WI38 (cell line): Measurements from ENCODE around the gene MAN1A2.

Experiments used
- H3K4me3 ChIP-seq: 2 replicates; pipeline ENCODE4 v1.5.1; 2011; ENCODE audit warnings: low read depth, mild to moderate bottlenecking, control low read depth, low read length
- TF ChIP-seq, protein P1 (sequence below): IDR thresholded peaks from 2 replicates; pipeline ENCODE4 v1.5.1; 2012; ENCODE audit warnings: low read depth, mild to moderate bottlenecking, control low read depth, low read length

The MAN1A2 gene

DNA sequence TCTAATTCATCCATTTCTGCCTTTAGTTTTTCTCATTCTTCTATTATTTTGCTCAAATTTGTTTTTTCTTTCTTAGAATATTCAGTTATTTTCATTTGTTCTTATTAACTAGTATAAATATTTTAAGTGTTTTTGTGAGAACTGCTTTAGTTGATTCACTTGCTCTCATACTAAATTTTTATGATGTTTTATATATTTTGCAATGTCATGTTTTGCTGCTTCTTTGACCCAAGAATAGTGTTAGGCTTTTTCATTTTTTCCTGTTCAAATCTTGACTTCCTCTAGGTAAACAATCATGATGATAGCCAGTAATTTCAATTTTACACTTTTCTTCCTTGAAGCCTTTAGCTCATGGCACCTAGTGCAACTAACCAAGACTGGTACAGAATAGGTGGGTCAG, 45.2 kb downstream of the MAN1A2 start:
- TF ChIP-seq, protein P1, sequence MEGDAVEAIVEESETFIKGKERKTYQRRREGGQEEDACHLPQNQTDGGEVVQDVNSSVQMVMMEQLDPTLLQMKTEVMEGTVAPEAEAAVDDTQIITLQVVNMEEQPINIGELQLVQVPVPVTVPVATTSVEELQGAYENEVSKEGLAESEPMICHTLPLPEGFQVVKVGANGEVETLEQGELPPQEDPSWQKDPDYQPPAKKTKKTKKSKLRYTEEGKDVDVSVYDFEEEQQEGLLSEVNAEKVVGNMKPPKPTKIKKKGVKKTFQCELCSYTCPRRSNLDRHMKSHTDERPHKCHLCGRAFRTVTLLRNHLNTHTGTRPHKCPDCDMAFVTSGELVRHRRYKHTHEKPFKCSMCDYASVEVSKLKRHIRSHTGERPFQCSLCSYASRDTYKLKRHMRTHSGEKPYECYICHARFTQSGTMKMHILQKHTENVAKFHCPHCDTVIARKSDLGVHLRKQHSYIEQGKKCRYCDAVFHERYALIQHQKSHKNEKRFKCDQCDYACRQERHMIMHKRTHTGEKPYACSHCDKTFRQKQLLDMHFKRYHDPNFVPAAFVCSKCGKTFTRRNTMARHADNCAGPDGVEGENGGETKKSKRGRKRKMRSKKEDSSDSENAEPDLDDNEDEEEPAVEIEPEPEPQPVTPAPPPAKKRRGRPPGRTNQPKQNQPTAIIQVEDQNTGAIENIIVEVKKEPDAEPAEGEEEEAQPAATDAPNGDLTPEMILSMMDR, result no peak
- H3K4me3 ChIP-seq, result no peak overlapping the region

DNA sequence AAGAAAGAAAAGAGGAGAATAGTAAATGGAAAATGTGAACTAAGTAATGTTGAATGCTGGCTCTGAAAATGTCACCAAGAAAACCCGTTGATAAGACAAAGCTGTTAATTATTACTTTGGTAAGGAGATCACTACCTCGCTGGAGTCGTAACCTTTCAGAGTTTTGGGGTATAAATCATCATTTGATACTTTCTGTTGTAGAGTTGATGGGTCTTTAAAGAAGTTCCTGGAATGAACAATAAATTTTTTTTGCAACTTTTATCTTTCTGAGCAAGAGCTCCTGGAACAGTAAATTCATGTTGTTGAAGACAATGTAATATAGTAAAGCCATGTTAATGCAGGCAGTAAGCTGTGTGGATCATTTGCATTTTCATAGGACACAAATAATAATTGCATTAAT, 46.2 kb downstream of the MAN1A2 start:
- TF ChIP-seq, protein P1, result no peak
- H3K4me3 ChIP-seq, result no peak overlapping the region

DNA sequence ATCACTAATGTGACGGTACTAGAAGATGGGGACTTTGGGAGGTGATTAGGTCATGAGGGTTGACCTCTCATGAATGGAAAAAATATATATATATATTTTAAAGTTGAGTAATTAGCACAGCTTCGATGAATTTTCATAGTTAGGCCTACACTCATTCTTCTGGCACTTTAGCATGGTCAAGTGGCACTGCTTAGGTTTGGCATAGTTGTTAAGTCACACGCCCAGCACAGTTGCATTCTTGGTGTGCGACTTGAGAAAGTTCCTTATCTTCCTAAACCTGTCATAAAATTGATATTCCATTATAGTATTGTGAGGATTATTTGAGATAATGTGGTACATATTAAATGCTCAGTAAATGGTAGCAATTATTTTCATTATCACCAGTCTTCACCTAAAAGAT, 47.7 kb downstream of the MAN1A2 start:
- TF ChIP-seq, protein P1, result no peak
- no peak overlapping the region for H3K4me3 ChIP-seq

DNA sequence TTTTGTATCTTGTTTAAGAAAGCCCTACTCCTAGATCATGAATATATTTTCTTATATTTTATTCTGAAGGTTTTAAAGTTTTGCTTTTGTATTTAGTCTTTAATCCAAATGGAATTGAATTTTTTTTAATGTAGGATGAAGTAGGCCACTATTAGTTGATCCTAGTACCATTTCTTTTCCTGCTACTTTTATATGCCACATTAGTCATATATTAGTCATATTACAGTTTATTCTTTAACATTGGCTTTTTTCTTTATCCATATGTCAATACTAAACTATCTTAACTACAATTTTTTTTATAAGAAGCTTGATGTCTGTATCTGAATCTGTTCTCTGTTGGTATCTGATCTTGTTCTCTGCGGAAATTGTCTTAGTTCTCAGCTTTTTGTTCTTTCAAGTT, 48.8 kb downstream of the MAN1A2 start:
- no peak overlapping the region for H3K4me3 ChIP-seq
- TF ChIP-seq, protein P1, result no peak

DNA sequence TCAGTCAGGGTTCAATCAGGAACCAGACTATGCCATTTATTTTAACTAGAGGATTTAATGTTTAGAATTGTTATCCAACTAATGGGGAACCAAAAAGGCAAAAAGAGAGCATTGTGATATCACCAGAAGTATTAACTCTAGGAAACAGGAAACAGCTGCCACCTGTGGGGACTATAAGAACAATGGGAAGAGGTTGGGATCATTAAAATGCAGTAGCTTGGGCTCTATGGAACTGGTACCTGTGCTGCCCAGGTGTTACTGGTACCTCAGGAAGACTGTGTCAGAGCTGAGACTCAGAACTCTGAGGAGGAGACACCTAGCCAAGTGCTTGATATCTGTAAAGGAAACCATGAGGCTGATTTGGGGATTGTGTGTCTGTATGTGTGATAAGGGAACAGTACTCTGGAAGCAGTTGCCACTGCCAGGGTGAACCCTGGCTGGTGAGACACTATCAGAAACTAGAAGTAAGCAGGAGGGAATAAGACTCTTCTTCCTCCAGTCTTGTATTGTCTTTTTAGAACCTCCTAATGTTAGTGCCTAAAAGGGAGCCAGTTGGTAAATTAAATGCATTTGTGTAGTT, 49.4 kb downstream of the MAN1A2 start:
- TF ChIP-seq, protein P1, result no peak
- no peak overlapping the region for H3K4me3 ChIP-seq

DNA sequence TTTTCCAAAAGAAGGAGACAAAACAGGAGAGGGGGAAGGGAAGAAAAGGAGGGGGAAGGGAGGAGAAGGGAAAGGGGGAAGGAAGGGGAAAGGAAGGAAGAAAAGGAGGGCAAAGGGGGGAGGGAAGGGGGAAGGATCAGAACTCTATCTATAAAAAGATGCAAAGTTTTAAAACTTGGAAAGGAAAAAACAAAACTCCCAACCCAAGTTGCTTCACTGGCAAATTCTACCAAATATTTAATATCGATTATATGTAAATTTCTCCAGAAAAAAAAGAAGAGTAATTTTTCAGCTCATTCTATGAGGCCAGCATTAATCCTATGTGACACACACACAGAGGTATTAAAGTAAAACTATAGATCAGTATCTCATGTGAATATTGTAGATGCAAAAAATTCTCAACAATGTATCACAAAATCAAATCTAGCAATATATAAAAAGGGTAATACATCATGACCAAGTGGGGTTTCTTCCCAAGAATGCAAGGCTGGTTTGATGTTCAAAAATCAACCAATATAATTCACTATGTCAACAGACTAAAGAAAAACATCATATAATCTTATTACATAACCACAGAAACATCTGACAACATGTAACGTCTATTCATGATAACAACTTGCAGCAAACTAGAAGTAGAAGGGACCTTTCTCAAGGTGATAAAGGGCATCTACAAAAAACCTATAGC, 57.9 kb downstream of the MAN1A2 start:
- TF ChIP-seq, protein P1, result no peak
- no peak overlapping the region for H3K4me3 ChIP-seq

DNA sequence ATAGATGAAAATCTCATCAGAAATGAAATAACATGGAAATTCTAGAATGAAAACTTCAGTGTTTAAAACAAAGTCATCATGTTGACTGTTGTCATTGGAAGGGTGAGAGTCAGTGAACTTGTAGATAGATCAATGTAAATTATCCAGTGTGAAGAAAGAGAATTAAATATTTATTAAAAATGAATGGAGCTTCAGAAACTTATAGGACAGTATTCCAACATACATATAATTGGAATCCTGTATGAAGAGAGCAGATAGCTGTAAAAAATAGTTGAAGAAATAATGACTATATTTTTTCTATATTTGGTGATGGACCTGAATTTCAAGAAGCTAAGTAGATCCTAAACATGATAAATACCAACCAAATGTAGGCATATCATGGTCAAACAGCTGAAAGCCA, 60.0 kb downstream of the MAN1A2 start:
- H3K4me3 ChIP-seq, result no peak overlapping the region
- TF ChIP-seq, protein P1, result no peak
